Upper lobe of left lung (tissue), 6 donors: ENCODE measurements around the gene KLF18. TPM values are rescaled to one million over a fixed set of nuclear protein-coding genes. Genes with fewer than 3 reads are reported as not detected.
"Not testable (repeated sequence)": the region's sequence is repeated elsewhere in the genome, so short reads cannot be mapped to it uniquely, and the experiment has no call there.

Experiments used
- ATAC-seq, 2 donors: fragments of 200-7000 bp; cut with Tn5 transposase; one replicate each; pipeline ENCODE4 v1.9.1; 2022; ENCODE audit warnings: mild to moderate bottlenecking in 2 of 2, moderate library complexity in 2 of 2; ENCODE audit not compliant: low FRiP score in 2 of 2
- DNase-seq, 2 donors: peaks; one replicate each; pipeline ENCODE4 v3.0.0-alpha.2; 2019 to 2020
- H3K27ac ChIP-seq, 4 donors: fragments of 200-600 bp; sonication (generic); one replicate each; pipeline ENCODE4 v1.5.1; 2016 to 2019
- H3K27me3 ChIP-seq, 4 donors: fragments of 200-600 bp; sonication (generic); one replicate each; pipeline ENCODE4 v1.5.1; 2017 to 2019
- H3K36me3 ChIP-seq, 4 donors: fragments of 200-600 bp; sonication (generic); one replicate each; pipeline ENCODE4 v1.5.1; 2016 to 2019
- H3K4me1 ChIP-seq, 4 donors: fragments of 200-600 bp; sonication (generic); one replicate each; pipeline ENCODE4 v1.5.1; 2018 to 2019
- H3K4me3 ChIP-seq, 4 donors: fragments of 200-600 bp; sonication (generic); one replicate each; pipeline ENCODE4 v1.5.1; 2017 to 2019; ENCODE audit warnings: mild to moderate bottlenecking in 2 of 4, moderate library complexity in 1 of 4
- H3K9me3 ChIP-seq, 4 donors: fragments of 200-600 bp; sonication (generic); one replicate each; pipeline ENCODE4 v1.5.1; 2018 to 2019
- EP300 ChIP-seq, 4 donors: sonication (generic); formaldehyde crosslinking; IDR thresholded peaks; one replicate each; pipeline ENCODE4 v1.5.1; 2017; ENCODE audit warnings: antibody characterized with exemption in 4 of 4, control low read depth in 2 of 4
- POLR2A ChIP-seq, 4 donors: fragments of 450-650 bp; IDR thresholded peaks; one replicate each; pipeline ENCODE4 v1.5.1; 2016 to 2017; ENCODE audit warnings: antibody characterized with exemption in 4 of 4, mild to moderate bottlenecking in 2 of 4
- POLR2AphosphoS5 ChIP-seq, 2 donors: sonication (generic); formaldehyde crosslinking; IDR thresholded peaks; one replicate each; pipeline ENCODE4 v1.5.1; 2017; ENCODE audit warnings: antibody characterized with exemption in 2 of 2
- WGBS, 2 donors: methylation state at CpG; one replicate each; pipeline ENCODE4 v1.1.5; 2017 to 2018; 5-methylcytosine and 5-hydroxymethylcytosine counted together
- total RNA-seq, 6 donors: library from RNA; depleted of rRNA in 4 of 6; stranded (reverse); fragments of >200 nt in 4 of 6; gene quantifications; one replicate each; pipeline versions ENCODE4 v1.1.0 to v1.2.1, GENCODE V29; 2016 to 2021
- TF ChIP-seq, protein P1 (sequence below), 6 experiments: fragments of 450-650 bp in 4 of 6; fragments of 200-600 bp in 2 of 6; sonication (generic) in 2 of 6; IDR thresholded peaks; one replicate each; pipeline ENCODE4 v1.5.1; 2016 to 2019; ENCODE audit warnings: antibody characterized with exemption in 6 of 6
- donor health status: DM: no; HTN: no; CAD: no; lungs with moderate emphysema.
- donor health status: DM: no; HTN: yes; CAD: no; lungs with severe emphysema.

Gene KLF18
- total RNA-seq, 6 donors from 2014 or later = not detected

DNA sequence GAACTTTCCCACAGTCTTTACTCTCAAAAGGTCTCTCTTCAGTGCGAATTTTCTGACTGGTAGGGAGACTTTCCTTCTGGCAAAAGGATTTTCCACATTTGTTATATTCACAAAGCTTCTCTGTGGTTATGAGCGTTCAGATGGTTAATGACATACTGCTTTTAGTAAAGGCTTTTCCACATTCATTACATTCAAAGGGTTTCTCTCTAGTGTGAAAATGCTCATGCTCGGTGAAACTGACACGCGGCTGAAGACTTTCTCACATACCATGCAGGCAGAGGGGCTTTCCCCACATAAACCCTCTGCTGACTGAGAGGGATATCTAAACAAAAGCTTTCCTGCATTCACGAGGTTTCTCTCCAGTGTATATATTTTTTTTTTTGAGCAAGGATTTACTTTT lies 9.9 kb upstream of the KLF18 start:
- Histone ChIP-seq H3K36me3 (no peaks in the 10 kb centered on the region), H3K27ac (no peak overlapping the region), H3K4me1 (no peaks in the 10 kb centered on the region), H3K27me3 (no peaks in the 10 kb centered on the region), H3K4me3 (no peak overlapping the region), H3K9me3 (peaks cover 0 to under 1% (median 0%) of the 10 kb centered on the region in 4 donors)
- ATAC-seq (no peak), DNase-seq (no peak)
- TF ChIP-seq EP300 (IDR thresholded peaks at IDR 0.05) = no peak
- no peak for TF ChIP-seq POLR2A (IDR thresholded peaks at IDR 0.05)
- TF ChIP-seq, protein P1, sequence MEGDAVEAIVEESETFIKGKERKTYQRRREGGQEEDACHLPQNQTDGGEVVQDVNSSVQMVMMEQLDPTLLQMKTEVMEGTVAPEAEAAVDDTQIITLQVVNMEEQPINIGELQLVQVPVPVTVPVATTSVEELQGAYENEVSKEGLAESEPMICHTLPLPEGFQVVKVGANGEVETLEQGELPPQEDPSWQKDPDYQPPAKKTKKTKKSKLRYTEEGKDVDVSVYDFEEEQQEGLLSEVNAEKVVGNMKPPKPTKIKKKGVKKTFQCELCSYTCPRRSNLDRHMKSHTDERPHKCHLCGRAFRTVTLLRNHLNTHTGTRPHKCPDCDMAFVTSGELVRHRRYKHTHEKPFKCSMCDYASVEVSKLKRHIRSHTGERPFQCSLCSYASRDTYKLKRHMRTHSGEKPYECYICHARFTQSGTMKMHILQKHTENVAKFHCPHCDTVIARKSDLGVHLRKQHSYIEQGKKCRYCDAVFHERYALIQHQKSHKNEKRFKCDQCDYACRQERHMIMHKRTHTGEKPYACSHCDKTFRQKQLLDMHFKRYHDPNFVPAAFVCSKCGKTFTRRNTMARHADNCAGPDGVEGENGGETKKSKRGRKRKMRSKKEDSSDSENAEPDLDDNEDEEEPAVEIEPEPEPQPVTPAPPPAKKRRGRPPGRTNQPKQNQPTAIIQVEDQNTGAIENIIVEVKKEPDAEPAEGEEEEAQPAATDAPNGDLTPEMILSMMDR (IDR thresholded peaks at IDR 0.05) = no peak
- no peak for TF ChIP-seq POLR2AphosphoS5 (IDR thresholded peaks at IDR 0.05)
- WGBS, 2 donors = 59 to 68% methylated on average over 6 of the region's 6 CpGs

DNA sequence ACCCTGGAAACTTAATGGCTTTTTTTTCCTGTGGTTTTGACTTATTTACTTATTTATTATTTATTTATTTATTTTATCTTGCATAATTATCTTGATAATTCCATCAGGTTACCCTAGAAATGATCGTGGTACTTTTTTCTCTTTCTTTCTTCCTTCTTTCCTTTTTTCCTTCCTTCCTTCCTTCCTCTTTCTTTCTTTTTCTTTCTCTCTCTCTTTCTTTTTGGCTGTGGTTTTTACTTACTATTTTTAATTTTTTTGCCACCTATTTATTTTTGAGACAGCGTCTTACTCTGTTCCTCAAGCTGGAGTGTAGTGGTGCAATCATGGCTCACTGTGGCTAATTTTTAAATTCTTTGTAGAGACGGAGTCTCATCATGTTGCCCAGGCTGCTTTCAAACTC lies 6.2 kb upstream of the KLF18 start:
- DNase-seq (no peak), ATAC-seq (no peak)
- Histone ChIP-seq H3K27me3 (no peaks in the 10 kb centered on the region), H3K4me3 (no peak overlapping the region), H3K36me3 (no peaks in the 10 kb centered on the region), H3K9me3 (peaks cover 10 to 28% (median 19%) of the 10 kb centered on the region in 4 donors), H3K27ac (no peak overlapping the region), H3K4me1 (no peaks in the 10 kb centered on the region)
- TF ChIP-seq, protein P1 (IDR thresholded peaks at IDR 0.05) = no peak
- no peak for TF ChIP-seq POLR2A (IDR thresholded peaks at IDR 0.05)
- no peak for TF ChIP-seq EP300 (IDR thresholded peaks at IDR 0.05)
- no peak for TF ChIP-seq POLR2AphosphoS5 (IDR thresholded peaks at IDR 0.05)
- WGBS, 2 donors = 75 to 79% methylated on average over 3 of the region's 3 CpGs

DNA sequence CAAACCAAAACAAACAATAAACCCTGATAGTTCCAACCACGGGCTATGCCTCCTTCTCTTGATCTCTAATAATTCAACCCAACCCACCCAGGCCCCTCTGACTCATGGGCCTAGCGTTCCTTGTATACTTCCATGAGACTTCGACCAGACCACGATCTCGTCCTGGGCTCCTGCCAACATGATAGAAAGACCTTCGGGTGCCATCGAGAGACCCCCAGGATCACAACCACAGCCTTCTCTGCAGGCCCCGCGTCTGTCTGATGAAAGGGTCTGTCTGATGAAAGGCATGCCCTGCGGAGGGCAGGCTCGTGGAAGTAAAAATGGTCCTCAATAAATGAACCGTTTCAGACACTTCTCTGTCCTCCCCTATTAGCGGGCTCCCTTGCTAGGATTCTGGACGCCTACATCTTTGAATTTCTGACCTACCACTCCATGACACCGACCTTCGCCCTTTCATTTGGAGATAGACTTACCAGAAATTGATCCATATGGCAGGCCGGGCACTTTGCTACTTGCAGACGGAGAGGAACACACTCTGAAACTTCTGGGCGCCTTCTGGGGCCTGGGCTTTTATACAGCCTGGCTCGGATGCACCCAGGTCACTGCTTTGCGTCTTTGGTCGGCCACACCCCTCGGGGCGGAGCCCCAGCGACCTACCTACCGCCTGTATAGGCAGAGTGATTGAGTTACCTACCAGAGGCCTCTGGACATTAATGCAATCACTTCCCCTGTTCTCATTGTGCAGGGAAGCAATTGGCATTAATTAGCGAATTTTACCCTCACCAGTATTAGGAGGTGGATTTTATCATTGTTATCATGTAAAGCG lies 5.3 kb upstream of the KLF18 start:
- WGBS, 2 donors = 89 to 92% methylated on average over 25 to 28 of the region's 28 CpGs
- no peaks in the 10 kb centered on the region for H3K36me3 ChIP-seq
- DNase-seq (peak in 1 of 2 donors; percentile 64), ATAC-seq (no peak)
- H3K27me3 ChIP-seq = no peaks in the 10 kb centered on the region
- H3K27ac ChIP-seq = no peak overlapping the region
- H3K4me1 ChIP-seq = no peaks in the 10 kb centered on the region
- no peak overlapping the region for H3K4me3 ChIP-seq
- no peak for TF ChIP-seq POLR2A (IDR thresholded peaks at IDR 0.05)
- TF ChIP-seq, protein P1 (IDR thresholded peaks at IDR 0.05) = no peak
- TF ChIP-seq POLR2AphosphoS5 (IDR thresholded peaks at IDR 0.05) = no peak
- TF ChIP-seq EP300 (IDR thresholded peaks at IDR 0.05) = no peak
- H3K9me3 ChIP-seq = peaks cover 10 to 28% (median 19%) of the 10 kb centered on the region in 4 donors

DNA sequence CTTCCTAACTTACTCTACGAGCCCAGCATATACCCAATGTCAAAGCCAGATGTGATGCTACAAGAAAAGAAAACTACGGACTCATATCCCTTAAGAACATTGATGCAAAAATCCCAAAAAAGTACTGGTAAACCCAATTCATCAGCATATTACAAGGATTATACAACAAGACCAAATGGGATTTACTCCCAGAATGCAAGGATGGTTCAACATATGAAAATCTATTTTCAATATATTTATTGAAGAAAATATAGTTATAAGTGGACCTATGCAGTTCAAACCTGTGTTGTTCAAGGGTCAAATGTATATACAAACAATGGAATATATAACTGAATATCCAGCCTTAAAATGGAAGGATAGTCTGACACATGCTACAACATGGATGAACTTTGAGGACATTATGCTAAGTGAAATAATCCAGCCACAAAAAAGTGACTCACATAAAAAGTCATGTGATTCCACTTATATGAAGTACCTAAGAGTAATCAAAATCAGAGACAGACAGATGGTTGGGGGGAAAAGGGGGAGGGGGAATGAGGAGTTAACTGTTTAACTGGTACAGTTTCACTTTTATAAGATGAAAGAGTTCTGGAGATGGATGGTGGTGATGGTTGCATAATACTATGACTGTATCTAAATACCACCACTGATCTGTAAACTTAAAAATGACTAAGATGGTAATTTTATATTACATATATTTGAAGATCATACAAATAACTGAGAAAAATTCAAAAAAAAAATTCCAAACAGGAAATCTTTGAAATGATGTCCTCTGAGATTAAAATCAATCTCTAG lies 3.7 kb upstream of the KLF18 start:
- DNase-seq = no peak
- peaks cover 10 to 28% (median 19%) of the 10 kb centered on the region in 4 donors for H3K9me3 ChIP-seq
- H3K36me3 ChIP-seq = no peaks in the 10 kb centered on the region
- H3K4me3 ChIP-seq = no peak overlapping the region
- no peaks in the 10 kb centered on the region for H3K4me1 ChIP-seq
- TF ChIP-seq, protein P1 (IDR thresholded peaks at IDR 0.05) = no peak
- WGBS, 2 donors = 92 to 94% methylated on average over 2 of the region's 2 CpGs
- H3K27ac ChIP-seq = no peak overlapping the region
- H3K27me3 ChIP-seq = no peaks in the 10 kb centered on the region
- no peak for ATAC-seq

DNA sequence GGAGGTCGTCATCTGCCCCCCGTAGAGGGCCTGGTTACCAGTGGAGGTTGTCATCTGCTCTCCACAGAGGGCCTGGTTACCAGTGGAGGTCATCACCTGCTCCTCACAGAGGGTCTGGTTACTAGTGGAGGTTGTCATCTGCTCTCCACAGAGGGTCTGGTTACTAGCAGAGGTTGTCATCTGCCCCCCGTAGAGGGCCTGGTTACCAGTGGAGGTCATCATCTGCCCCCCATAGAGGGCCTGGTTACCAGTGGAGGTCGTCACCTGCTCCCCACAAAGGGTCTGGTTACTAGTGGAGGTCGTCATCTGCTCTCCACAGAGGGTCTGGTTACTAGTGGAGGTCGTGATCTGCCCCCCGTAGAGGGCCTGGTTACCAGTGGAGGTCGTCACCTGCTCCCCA lies 1.9 kb downstream of the KLF18 start:
- H3K27me3 ChIP-seq, DNase-seq, H3K4me1 ChIP-seq, ATAC-seq, H3K4me3 ChIP-seq, H3K27ac ChIP-seq, H3K36me3 ChIP-seq: not testable (repeated sequence)
- peaks cover 0 to 11% (median 4%) of the 10 kb centered on the region in 4 donors for H3K9me3 ChIP-seq
- WGBS, 2 donors = 73% methylated on average over 4 of the region's 8 CpGs; no CpG with 5 or more reads in 1 of the 2 donors
